GM18951 (cell line): ENCODE results near the gene ZNF484.
"Not testable (repeated sequence)": the region's sequence is repeated elsewhere in the genome, so short reads cannot be mapped to it uniquely, and the experiment has no call there.

Experiments
- POLR2A ChIP-seq: IDR thresholded peaks from 4 replicates; pipeline ENCODE4 v1.6.1; 2011; ENCODE audit warnings: mild to moderate bottlenecking; ENCODE audit not compliant: insufficient read length, insufficient read depth; ENCODE audit errors: extremely low read depth
- in situ Hi-C: fragments of 300-500 bp; cut with MboI; formaldehyde crosslinking; loops from one replicate; pipeline ENCODE4 v1.12.0; 2022; ENCODE audit warnings: low sequenced_read_pairs, mixed read lengths, inconsistent platforms; ENCODE audit not compliant: unreplicated experiment

ZNF484 gene

GRCh38 chr9:92882276-92882675, 4.4 kb upstream of the ZNF484 start:
- in situ Hi-C loops = no loop called here
- TF ChIP-seq POLR2A = no peak

- in situ Hi-C loops = no loop called here
These were observed 2.5 kb downstream of the ZNF484 start for GRCh38 chr9:92875373-92875772.

GRCh38 chr9:92870289-92870688, 7.5 kb downstream of the ZNF484 start:
- no peak for TF ChIP-seq POLR2A
- in situ Hi-C loops = no loop called here

More at GRCh38 chr9:92875373-92875772, 2.5 kb downstream of the ZNF484 start:
- no peak for TF ChIP-seq POLR2A

GRCh38 chr9:92866600-92866999, 11.2 kb downstream of the ZNF484 start:
- in situ Hi-C loops = not testable (repeated sequence)

- in situ Hi-C loops = no loop called here
These were observed 13.7 kb downstream of the ZNF484 start for GRCh38 chr9:92864152-92864551.

GRCh38 chr9:92860867-92861266, 17.0 kb downstream of the ZNF484 start:
- in situ Hi-C loops = no loop called here
- TF ChIP-seq POLR2A = no peak

More at GRCh38 chr9:92864152-92864551, 13.7 kb downstream of the ZNF484 start:
- no peak for TF ChIP-seq POLR2A

- in situ Hi-C loops = no loop called here
These were observed 20.6 kb downstream of the ZNF484 start for GRCh38 chr9:92857236-92857635.

GRCh38 chr9:92853716-92854115, 24.1 kb downstream of the ZNF484 start:
- no peak for TF ChIP-seq POLR2A
- in situ Hi-C loops = no loop called here

More at GRCh38 chr9:92857236-92857635, 20.6 kb downstream of the ZNF484 start:
- no peak for TF ChIP-seq POLR2A

- no peak for TF ChIP-seq POLR2A
- in situ Hi-C loops = no loop called here
These were observed 26.9 kb downstream of the ZNF484 start for GRCh38 chr9:92850898-92851297.

- in situ Hi-C loops = not testable (repeated sequence)
These were observed 29.1 kb downstream of the ZNF484 start for GRCh38 chr9:92848740-92849139.

- in situ Hi-C loops = no loop called here
- no peak for TF ChIP-seq POLR2A
These were observed 31.1 kb downstream of the ZNF484 start for GRCh38 chr9:92846662-92847145.

GRCh38 chr9:92838411-92838810, 39.4 kb downstream of the ZNF484 start:
- in situ Hi-C loops = not testable (repeated sequence)

GRCh38 chr9:92837191-92837590, 40.6 kb downstream of the ZNF484 start:
- TF ChIP-seq POLR2A = no peak
- in situ Hi-C loops = no loop called here

- no peak for TF ChIP-seq POLR2A
- in situ Hi-C loops = no loop called here
These were observed 48.4 kb downstream of the ZNF484 start for GRCh38 chr9:92829420-92829819.

GRCh38 chr9:92825065-92825464, 52.8 kb downstream of the ZNF484 start:
- in situ Hi-C loops = not testable (repeated sequence)
